Measurements from ENCODE around the gene PCSK5. TPM values are rescaled to one million over a fixed set of nuclear protein-coding genes. Genes with fewer than 3 reads are reported as not detected.

The PCSK5 gene
- polyA plus RNA-seq, 1 donor from 2014 or later: 1.7 TPM

- Histone ChIP-seq H3K4me2 (ENCODE audit: low read length) (no peak overlapping the region), H3F3A (ENCODE audit: insufficient read depth, low read length, poor library complexity, severe bottlenecking) (no peaks in the 10 kb centered on the region), H3K9me2 (ENCODE audit: insufficient read depth, low read length) (no peaks in the 10 kb centered on the region), H2AFZ (ENCODE audit: low read depth, low read length) (no peak overlapping the region), H3K79me2 (replicated peaks; ENCODE audit: insufficient read depth, low read length) (no peaks in the 10 kb centered on the region), H3K27me3 (ENCODE audit: insufficient read depth, low read depth, low read length) (no peaks in the 10 kb centered on the region), H4K20me1 (ENCODE audit: insufficient read depth) (no peaks in the 10 kb centered on the region), H3K36me3 (ENCODE audit: insufficient read depth, low read length) (no peaks in the 10 kb centered on the region), H3K9ac (ENCODE audit: low read length) (no peak overlapping the region), H3K27ac (ENCODE audit: low read length) (no peak overlapping the region), H3K9me3 (ENCODE audit: low read length) (no peaks in the 10 kb centered on the region), H3K4me3 (ENCODE audit: low read length) (no peak overlapping the region)
- TF ChIP-seq REST (IDR thresholded peaks at IDR 0.05; ENCODE audit: borderline replicate concordance) (no peak), MXI1 (conservative IDR thresholded peaks at IDR 0.05; ENCODE audit: poor library complexity, severe bottlenecking) (no peak), POLR2AphosphoS5 (IDR thresholded peaks at IDR 0.05) (no peak), EP300 (conservative IDR thresholded peaks at IDR 0.05; ENCODE audit: poor library complexity, severe bottlenecking) (no peak), SMC3 (conservative IDR thresholded peaks at IDR 0.05; ENCODE audit: poor library complexity) (no peak), EZH2 (IDR thresholded peaks at IDR 0.05; ENCODE audit: borderline replicate concordance, insufficient read depth, low read length, poor library complexity, severe bottlenecking) (no peak), TAF1 (IDR thresholded peaks at IDR 0.05; ENCODE audit: low read depth) (no peak), CTCF (IDR thresholded peaks at IDR 0.05; ENCODE audit: poor library complexity, severe bottlenecking) (no peak), RAD21 (conservative IDR thresholded peaks at IDR 0.05) (no peak)
These were observed 16.1 kb downstream of the PCSK5 start for GRCh38 chr9:75906531-75906930.

GRCh38 chr9:75907329-75907728, 16.9 kb downstream of the PCSK5 start:
- no peaks in the 10 kb centered on the region for H4K20me1 ChIP-seq (ENCODE audit: insufficient read depth)
- H3K9ac ChIP-seq (ENCODE audit: low read length): no peak overlapping the region
- H3K27ac ChIP-seq (ENCODE audit: low read length): no peak overlapping the region
- no peaks in the 10 kb centered on the region for H3K27me3 ChIP-seq (ENCODE audit: insufficient read depth, low read depth, low read length)
- H3K79me2 ChIP-seq (replicated peaks; ENCODE audit: insufficient read depth, low read length): no peaks in the 10 kb centered on the region
- no peak overlapping the region for H3K4me3 ChIP-seq (ENCODE audit: low read length)
- no peaks in the 10 kb centered on the region for H3K9me2 ChIP-seq (ENCODE audit: insufficient read depth, low read length)
- no peaks in the 10 kb centered on the region for H3F3A ChIP-seq (ENCODE audit: insufficient read depth, low read length, poor library complexity, severe bottlenecking)
- H3K36me3 ChIP-seq (ENCODE audit: insufficient read depth, low read length): no peaks in the 10 kb centered on the region
- no peak overlapping the region for H2AFZ ChIP-seq (ENCODE audit: low read depth, low read length)
- H3K9me3 ChIP-seq (ENCODE audit: low read length): no peaks in the 10 kb centered on the region
- H3K4me2 ChIP-seq (ENCODE audit: low read length): no peak overlapping the region
- TF ChIP-seq SMC3 (conservative IDR thresholded peaks at IDR 0.05; ENCODE audit: poor library complexity) (no peak), EZH2 (IDR thresholded peaks at IDR 0.05; ENCODE audit: borderline replicate concordance, insufficient read depth, low read length, poor library complexity, severe bottlenecking) (no peak), MXI1 (conservative IDR thresholded peaks at IDR 0.05; ENCODE audit: poor library complexity, severe bottlenecking) (no peak), EP300 (conservative IDR thresholded peaks at IDR 0.05; ENCODE audit: poor library complexity, severe bottlenecking) (no peak), RAD21 (conservative IDR thresholded peaks at IDR 0.05) (no peak), POLR2AphosphoS5 (IDR thresholded peaks at IDR 0.05) (no peak), CTCF (IDR thresholded peaks at IDR 0.05; ENCODE audit: poor library complexity, severe bottlenecking) (no peak), TAF1 (IDR thresholded peaks at IDR 0.05; ENCODE audit: low read depth) (no peak), REST (IDR thresholded peaks at IDR 0.05; ENCODE audit: borderline replicate concordance) (no peak)

Data from neural cell (in vitro differentiated cells).